Measurements from ENCODE around the gene MEGF6. TPM values are rescaled to one million over a fixed set of nuclear protein-coding genes. Genes with fewer than 3 reads are reported as not detected.

Gene MEGF6
- total RNA-seq, 1 experiment from 2014 or later: 14.3 TPM

DNA sequence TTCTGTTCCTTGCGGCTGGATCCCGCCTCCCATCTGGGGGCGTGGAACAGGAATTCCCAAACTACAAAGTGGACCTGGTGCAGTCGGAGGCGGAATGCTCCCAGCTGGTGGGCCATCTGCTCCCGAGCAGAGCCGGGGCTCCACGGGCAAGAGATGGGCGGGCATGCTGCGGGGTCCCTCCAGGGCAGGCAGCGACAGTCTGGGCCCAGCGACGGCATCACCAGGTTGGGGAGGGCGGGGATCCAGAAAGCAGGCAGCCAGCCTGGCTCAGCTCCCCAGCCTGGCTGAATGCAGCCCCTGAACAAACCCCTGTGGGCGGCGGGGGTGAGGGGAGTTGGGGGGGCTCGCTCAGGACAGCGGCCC, 3.6 kb downstream of the MEGF6 start:
- POLR2A ChIA-PET: interaction anchor here (0.9 kb wide), 1 partner anchor 44 kb away, joined by 3 read pairs; no protein-coding TSS in a partner anchor
- CTCF ChIA-PET: interaction anchor here (1.5 kb wide), 1 partner anchor 11 kb away, joined by 8 read pairs; no protein-coding TSS in a partner anchor
- Mint-ChIP-seq H3K27ac (ENCODE audit: low read depth, unreplicated experiment) (no peak overlapping the region), H3K4me1 (ENCODE audit: insufficient read depth, unreplicated experiment) (no peaks in the 10 kb centered on the region), H3K27me3 (ENCODE audit: insufficient read depth, unreplicated experiment) (no peaks in the 10 kb centered on the region), H3K4me3 (ENCODE audit: unreplicated experiment) (no peak overlapping the region), H3K36me3 (ENCODE audit: insufficient read depth, unreplicated experiment) (no peaks in the 10 kb centered on the region), H3K9me3 (ENCODE audit: unreplicated experiment) (no peaks in the 10 kb centered on the region)
- DNase-seq (ENCODE audit: unreplicated experiment): no peak
- BruUV-seq (replicated peaks): no TSS peak
- TF ChIP-seq CTCF (IDR thresholded peaks at IDR 0.05; ENCODE audit: unreplicated experiment): no peak
- intact Hi-C loops (cut with micrococcal nuclease): no loop called here

GRCh38 chr1:3606779-3607702, 4.3 kb downstream of the MEGF6 start:
- intact Hi-C loops (cut with micrococcal nuclease): no loop called here
- Mint-ChIP-seq H3K27ac (ENCODE audit: low read depth, unreplicated experiment) (no peak overlapping the region), H3K27me3 (ENCODE audit: insufficient read depth, unreplicated experiment) (no peaks in the 10 kb centered on the region), H3K36me3 (ENCODE audit: insufficient read depth, unreplicated experiment) (no peaks in the 10 kb centered on the region), H3K9me3 (ENCODE audit: unreplicated experiment) (no peaks in the 10 kb centered on the region), H3K4me1 (ENCODE audit: insufficient read depth, unreplicated experiment) (no peaks in the 10 kb centered on the region), H3K4me3 (ENCODE audit: unreplicated experiment) (no peak overlapping the region)
- ChIA-PET POLR2A (no interaction called here), CTCF (no interaction called here)
- DNase-seq (ENCODE audit: unreplicated experiment): no peak
- no TSS peak for BruUV-seq (replicated peaks)
- no peak for TF ChIP-seq CTCF (IDR thresholded peaks at IDR 0.05; ENCODE audit: unreplicated experiment)

- no peaks in the 10 kb centered on the region for H3K9me3 Mint-ChIP-seq (ENCODE audit: unreplicated experiment)
- H3K4me1 Mint-ChIP-seq (ENCODE audit: insufficient read depth, unreplicated experiment): no peaks in the 10 kb centered on the region
- H3K4me3 Mint-ChIP-seq (ENCODE audit: unreplicated experiment): no peak overlapping the region
- no TSS peak for BruUV-seq (replicated peaks)
- no peaks in the 10 kb centered on the region for H3K36me3 Mint-ChIP-seq (ENCODE audit: insufficient read depth, unreplicated experiment)
- intact Hi-C loops (cut with micrococcal nuclease): no loop called here
- DNase-seq (ENCODE audit: unreplicated experiment): no peak
- ChIA-PET POLR2A (no interaction called here), CTCF (interaction anchor here (0.6 kb wide), 1 partner anchor 108 kb away, joined by 3 read pairs; no protein-coding TSS in a partner anchor)
- no peak for TF ChIP-seq CTCF (IDR thresholded peaks at IDR 0.05; ENCODE audit: unreplicated experiment)
- H3K27ac Mint-ChIP-seq (ENCODE audit: low read depth, unreplicated experiment): no peak overlapping the region
- no peaks in the 10 kb centered on the region for H3K27me3 Mint-ChIP-seq (ENCODE audit: insufficient read depth, unreplicated experiment)
Measured at GRCh38 chr1:3604997-3605823, 6.1 kb downstream of the MEGF6 start.

- H3K9me3 Mint-ChIP-seq (ENCODE audit: unreplicated experiment): no peaks in the 10 kb centered on the region
- H3K4me3 Mint-ChIP-seq (ENCODE audit: unreplicated experiment): no peak overlapping the region
- DNase-seq (ENCODE audit: unreplicated experiment): no peak
- POLR2A ChIA-PET: no interaction called here
- no peak for TF ChIP-seq CTCF (IDR thresholded peaks at IDR 0.05; ENCODE audit: unreplicated experiment)
- H3K27me3 Mint-ChIP-seq (ENCODE audit: insufficient read depth, unreplicated experiment): no peaks in the 10 kb centered on the region
- CTCF ChIA-PET: interaction anchor here (0.6 kb wide), 2 partner anchors 107 to 164 kb away, joined by 3 to 6 read pairs; no protein-coding TSS in a partner anchor
- H3K4me1 Mint-ChIP-seq (ENCODE audit: insufficient read depth, unreplicated experiment): no peaks in the 10 kb centered on the region
- H3K36me3 Mint-ChIP-seq (ENCODE audit: insufficient read depth, unreplicated experiment): no peaks in the 10 kb centered on the region
- no TSS peak for BruUV-seq (replicated peaks)
- H3K27ac Mint-ChIP-seq (ENCODE audit: low read depth, unreplicated experiment): no peak overlapping the region
- intact Hi-C loops (cut with micrococcal nuclease): no loop called here
Measured at GRCh38 chr1:3604468-3604974, 6.8 kb downstream of the MEGF6 start.

Measured in MCF 10A (cell line).